ENCODE results near the gene RAMP3.

RAMP3 gene

GRCh38 chr7:45180084-45180986 lies 22.7 kb downstream of the RAMP3 start:
- no peak overlapping the region for H2AK5ac ChIP-seq (ENCODE audit: low read length)
- no peak overlapping the region for H3K9ac ChIP-seq (ENCODE audit: low read length)
- H3K18ac ChIP-seq (ENCODE audit: low read length) = no peak overlapping the region
- no peak overlapping the region for H3K4me2 ChIP-seq (ENCODE audit: low read length)
- DNase-seq = no peak
- no peak overlapping the region for H2BK5ac ChIP-seq (ENCODE audit: low read length)
- H3K4me3 ChIP-seq (ENCODE audit: low read length) = no peak overlapping the region
- no peaks in the 10 kb centered on the region for H3K27me3 ChIP-seq (ENCODE audit: insufficient read depth, low read length, poor library complexity)
- no peak overlapping the region for H2BK120ac ChIP-seq (ENCODE audit: low read depth, low read length)
- no peak overlapping the region for H3K4ac ChIP-seq (ENCODE audit: low read depth, low read length)
- no peaks in the 10 kb centered on the region for H3K79me2 ChIP-seq (ENCODE audit: control insufficient read depth, insufficient read depth, low read length)
- H3K4me1 ChIP-seq (ENCODE audit: control insufficient read depth, low read depth, low read length) = no peaks in the 10 kb centered on the region
- no peak overlapping the region for H3K23ac ChIP-seq (ENCODE audit: low read length)
- WGBS (ENCODE audit: extremely low coverage, insufficient coverage, low lambda C conversion rate) = no CpG with 5 or more reads among the region's 13 CpGs
- no peak overlapping the region for H2BK15ac ChIP-seq (replicated peaks; ENCODE audit: low read depth)
- no peak overlapping the region for H4K8ac ChIP-seq (ENCODE audit: low read depth, low read length)
- H3K27ac ChIP-seq (ENCODE audit: low read depth, low read length) = no peak overlapping the region
- no peak overlapping the region for H4K5ac ChIP-seq (ENCODE audit: low read length)
- no peak overlapping the region for H3K56ac ChIP-seq (ENCODE audit: low read length)
- H3K36me3 ChIP-seq (ENCODE audit: control insufficient read depth, insufficient read depth, low read length) = no peaks in the 10 kb centered on the region
- H3K79me1 ChIP-seq (ENCODE audit: low read length) = no peaks in the 10 kb centered on the region

- no peak overlapping the region for H2AK5ac ChIP-seq (ENCODE audit: low read length)
- H3K27ac ChIP-seq (ENCODE audit: low read depth, low read length) = no peak overlapping the region
- no peak overlapping the region for H3K4ac ChIP-seq (ENCODE audit: low read depth, low read length)
- H2BK5ac ChIP-seq (ENCODE audit: low read length) = no peak overlapping the region
- DNase-seq = no peak
- H3K36me3 ChIP-seq (ENCODE audit: control insufficient read depth, insufficient read depth, low read length) = no peaks in the 10 kb centered on the region
- no peak overlapping the region for H3K4me3 ChIP-seq (ENCODE audit: low read length)
- no peak overlapping the region for H4K5ac ChIP-seq (ENCODE audit: low read length)
- H2BK15ac ChIP-seq (replicated peaks; ENCODE audit: low read depth) = no peak overlapping the region
- no peak overlapping the region for H4K8ac ChIP-seq (ENCODE audit: low read depth, low read length)
- H3K56ac ChIP-seq (ENCODE audit: low read length) = no peak overlapping the region
- H3K27me3 ChIP-seq (ENCODE audit: insufficient read depth, low read length, poor library complexity) = no peaks in the 10 kb centered on the region
- H2BK120ac ChIP-seq (ENCODE audit: low read depth, low read length) = no peak overlapping the region
- H3K23ac ChIP-seq (ENCODE audit: low read length) = no peak overlapping the region
- H3K9ac ChIP-seq (ENCODE audit: low read length) = no peak overlapping the region
- no CpG with 5 or more reads among the region's 7 CpGs for WGBS (ENCODE audit: extremely low coverage, insufficient coverage, low lambda C conversion rate)
- no peaks in the 10 kb centered on the region for H3K4me1 ChIP-seq (ENCODE audit: control insufficient read depth, low read depth, low read length)
- H3K79me1 ChIP-seq (ENCODE audit: low read length) = no peaks in the 10 kb centered on the region
- H3K79me2 ChIP-seq (ENCODE audit: control insufficient read depth, insufficient read depth, low read length) = no peaks in the 10 kb centered on the region
- no peak overlapping the region for H3K18ac ChIP-seq (ENCODE audit: low read length)
- no peak overlapping the region for H3K4me2 ChIP-seq (ENCODE audit: low read length)
Observed at GRCh38 chr7:45181286-45181960, 23.8 kb downstream of the RAMP3 start.

- no CpG with 5 or more reads among the region's 8 CpGs for WGBS (ENCODE audit: extremely low coverage, insufficient coverage, low lambda C conversion rate)
Observed at GRCh38 chr7:45181991-45182855, 24.6 kb downstream of the RAMP3 start.

GRCh38 chr7:45182856-45183710 lies 25.5 kb downstream of the RAMP3 start:
- Histone ChIP-seq H2BK120ac (ENCODE audit: low read depth, low read length) (no peak overlapping the region), H3K79me2 (ENCODE audit: control insufficient read depth, insufficient read depth, low read length) (no peaks in the 10 kb centered on the region), H2BK15ac (replicated peaks; ENCODE audit: low read depth) (no peak overlapping the region), H2BK5ac (ENCODE audit: low read length) (no peak overlapping the region), H4K8ac (ENCODE audit: low read depth, low read length) (no peak overlapping the region), H3K36me3 (ENCODE audit: control insufficient read depth, insufficient read depth, low read length) (no peaks in the 10 kb centered on the region), H4K5ac (ENCODE audit: low read length) (no peak overlapping the region), H3K4ac (ENCODE audit: low read depth, low read length) (no peak overlapping the region), H3K4me1 (ENCODE audit: control insufficient read depth, low read depth, low read length) (no peaks in the 10 kb centered on the region), H2AK5ac (ENCODE audit: low read length) (no peak overlapping the region), H3K4me2 (ENCODE audit: low read length) (no peak overlapping the region), H3K23ac (ENCODE audit: low read length) (no peak overlapping the region), H3K18ac (ENCODE audit: low read length) (no peak overlapping the region), H3K79me1 (ENCODE audit: low read length) (no peaks in the 10 kb centered on the region), H3K27me3 (ENCODE audit: insufficient read depth, low read length, poor library complexity) (no peaks in the 10 kb centered on the region), H3K9ac (ENCODE audit: low read length) (no peak overlapping the region), H3K56ac (ENCODE audit: low read length) (no peak overlapping the region), H3K4me3 (ENCODE audit: low read length) (no peak overlapping the region), H3K27ac (ENCODE audit: low read depth, low read length) (no peak overlapping the region)
- no peak for DNase-seq
- WGBS (ENCODE audit: extremely low coverage, insufficient coverage, low lambda C conversion rate) = no CpG with 5 or more reads among the region's 21 CpGs

More at GRCh38 chr7:45181991-45182855, 24.6 kb downstream of the RAMP3 start:
- no peak overlapping the region for H3K4me2 ChIP-seq (ENCODE audit: low read length)
- H4K8ac ChIP-seq (ENCODE audit: low read depth, low read length) = no peak overlapping the region
- DNase-seq = no peak
- no peak overlapping the region for H2BK5ac ChIP-seq (ENCODE audit: low read length)
- H3K23ac ChIP-seq (ENCODE audit: low read length) = no peak overlapping the region
- no peak overlapping the region for H2BK120ac ChIP-seq (ENCODE audit: low read depth, low read length)
- no peak overlapping the region for H3K18ac ChIP-seq (ENCODE audit: low read length)
- H3K9ac ChIP-seq (ENCODE audit: low read length) = no peak overlapping the region
- no peaks in the 10 kb centered on the region for H3K4me1 ChIP-seq (ENCODE audit: control insufficient read depth, low read depth, low read length)
- H3K4me3 ChIP-seq (ENCODE audit: low read length) = no peak overlapping the region
- H3K36me3 ChIP-seq (ENCODE audit: control insufficient read depth, insufficient read depth, low read length) = no peaks in the 10 kb centered on the region
- H3K79me1 ChIP-seq (ENCODE audit: low read length) = no peaks in the 10 kb centered on the region
- H3K27ac ChIP-seq (ENCODE audit: low read depth, low read length) = no peak overlapping the region
- no peaks in the 10 kb centered on the region for H3K27me3 ChIP-seq (ENCODE audit: insufficient read depth, low read length, poor library complexity)
- H3K56ac ChIP-seq (ENCODE audit: low read length) = no peak overlapping the region
- H4K5ac ChIP-seq (ENCODE audit: low read length) = no peak overlapping the region
- no peaks in the 10 kb centered on the region for H3K79me2 ChIP-seq (ENCODE audit: control insufficient read depth, insufficient read depth, low read length)
- no peak overlapping the region for H3K4ac ChIP-seq (ENCODE audit: low read depth, low read length)
- no peak overlapping the region for H2AK5ac ChIP-seq (ENCODE audit: low read length)
- no peak overlapping the region for H2BK15ac ChIP-seq (replicated peaks; ENCODE audit: low read depth)

- no peak for DNase-seq
- H2AK5ac ChIP-seq (ENCODE audit: low read length) = no peak overlapping the region
- no peaks in the 10 kb centered on the region for H3K4me1 ChIP-seq (ENCODE audit: control insufficient read depth, low read depth, low read length)
- WGBS (ENCODE audit: extremely low coverage, insufficient coverage, low lambda C conversion rate) = no CpG with 5 or more reads among the region's 10 CpGs
- no peaks in the 10 kb centered on the region for H3K27me3 ChIP-seq (ENCODE audit: insufficient read depth, low read length, poor library complexity)
- no peak overlapping the region for H3K56ac ChIP-seq (ENCODE audit: low read length)
- no peak overlapping the region for H3K23ac ChIP-seq (ENCODE audit: low read length)
- no peak overlapping the region for H3K18ac ChIP-seq (ENCODE audit: low read length)
- no peak overlapping the region for H4K5ac ChIP-seq (ENCODE audit: low read length)
- H3K79me1 ChIP-seq (ENCODE audit: low read length) = no peaks in the 10 kb centered on the region
- no peak overlapping the region for H3K4ac ChIP-seq (ENCODE audit: low read depth, low read length)
- H3K9ac ChIP-seq (ENCODE audit: low read length) = no peak overlapping the region
- no peak overlapping the region for H4K8ac ChIP-seq (ENCODE audit: low read depth, low read length)
- no peak overlapping the region for H2BK15ac ChIP-seq (replicated peaks; ENCODE audit: low read depth)
- H2BK120ac ChIP-seq (ENCODE audit: low read depth, low read length) = no peak overlapping the region
- no peak overlapping the region for H3K4me3 ChIP-seq (ENCODE audit: low read length)
- H3K4me2 ChIP-seq (ENCODE audit: low read length) = no peak overlapping the region
- no peaks in the 10 kb centered on the region for H3K36me3 ChIP-seq (ENCODE audit: control insufficient read depth, insufficient read depth, low read length)
- H2BK5ac ChIP-seq (ENCODE audit: low read length) = no peak overlapping the region
- no peak overlapping the region for H3K27ac ChIP-seq (ENCODE audit: low read depth, low read length)
- no peaks in the 10 kb centered on the region for H3K79me2 ChIP-seq (ENCODE audit: control insufficient read depth, insufficient read depth, low read length)
Observed at GRCh38 chr7:45183711-45184210, 26.2 kb downstream of the RAMP3 start.

All from mesendoderm (in vitro differentiated cells).